GM12878 (cell line): ENCODE results near the gene CDC42BPA. TPM values are rescaled to one million over a fixed set of nuclear protein-coding genes. Genes with fewer than 3 reads are reported as not detected.

Source experiments
- ATAC-seq: fragments of 200-7000 bp; cut with Tn5 transposase; 3 replicates; pipeline ENCODE4 v1.9.1; 2020; ENCODE audit warnings: mild to moderate bottlenecking, moderate library complexity
- BruUV-seq: library from RNA; stranded (reverse); fragments of 400-500 nt; replicated peaks from 2 replicates; lab custom pipeline; 2021; lab: Mats Ljungman, UMichigan
- CTCF ChIA-PET: fragments of 300-600 bp; sonication (Branson Sonifier 250); formaldehyde crosslinking; extraction: SDS; loops from one replicate; lab custom pipeline; 2021; ENCODE audit warnings: inconsistent platforms; lab: Yijun Ruan, JAX
- POLR2A ChIA-PET: fragments of 350-600 bp; formaldehyde crosslinking; extraction: SDS; loops from one replicate; lab custom pipeline; 2021; ENCODE audit warnings: inconsistent platforms; lab: Charles Lee
- RAD21 ChIA-PET: fragments of 300-600 bp; sonication (Branson Sonifier 250); formaldehyde crosslinking; loops from one replicate; lab custom pipeline; 2023; ENCODE audit warnings: antibody characterized with exemption; ENCODE audit not compliant: unreplicated experiment; lab: Charles Lee
- SMC1A ChIA-PET: fragments of 300-600 bp; sonication (Branson Sonifier 250); formaldehyde crosslinking; loops from one replicate; lab custom pipeline; 2023; ENCODE audit not compliant: unreplicated experiment, uncharacterized antibody; lab: Charles Lee
- DNase-seq: peaks from one replicate; pipeline ENCODE4 v3.0.0-alpha.2; 2011; ENCODE audit warnings: low read depth, low spot score
- FAIRE-seq: peaks from 3 replicates; lab custom pipeline; 2011; peaks lifted over from hg19 to GRCh38; lab: Jason Lieb, UNC
- H2AFZ ChIP-seq: 2 replicates; pipeline ENCODE4 v1.6.0; 2011; ENCODE audit warnings: low read depth, low read length, control low read depth; ENCODE audit not compliant: control insufficient read depth
- H3K27ac ChIP-seq: 2 replicates; pipeline ENCODE4 v1.5.1; 2011; ENCODE audit warnings: control low read depth; ENCODE audit not compliant: control insufficient read depth, insufficient read depth
- H3K27me3 ChIP-seq, 2 experiments: replicated peaks in 1 of 2; 2 replicates each; pipeline versions ENCODE4 v1.6.0 to v1.6.1; 2011; ENCODE audit warnings: low read length in 1 of 2; ENCODE audit not compliant: control insufficient read depth in 2 of 2, insufficient read depth in 2 of 2
- H3K36me3 ChIP-seq, 2 experiments: 2 replicates each; pipeline ENCODE4 v1.5.1; 2011; ENCODE audit warnings: low read length in 1 of 2; ENCODE audit not compliant: control insufficient read depth in 2 of 2, insufficient read depth in 2 of 2
- H3K4me1 ChIP-seq: 2 replicates; pipeline ENCODE4 v1.6.1; 2011; ENCODE audit warnings: mild to moderate bottlenecking, low read length, moderate library complexity, mixed read lengths; ENCODE audit not compliant: control insufficient read depth, insufficient read depth
- H3K4me2 ChIP-seq: 2 replicates; pipeline ENCODE4 v1.6.0; 2011; ENCODE audit warnings: control low read depth; ENCODE audit not compliant: control insufficient read depth, insufficient read depth
- H3K4me3 ChIP-seq: fragments of 200-600 bp; sonication (generic); 2 replicates; pipeline ENCODE4 v1.5.1; 2016
- H3K79me2 ChIP-seq: 2 replicates; pipeline ENCODE4 v1.6.0; 2011; ENCODE audit warnings: low read length; ENCODE audit not compliant: control insufficient read depth, insufficient read depth
- H3K9ac ChIP-seq: 2 replicates; pipeline ENCODE4 v1.8.0; 2011; ENCODE audit warnings: low read length, control low read depth, mixed read lengths; ENCODE audit not compliant: control insufficient read depth, insufficient read depth
- H3K9me3 ChIP-seq: replicated peaks from 3 replicates; pipeline ENCODE4 v1.5.1; 2011; ENCODE audit warnings: mild to moderate bottlenecking, low read length; ENCODE audit not compliant: control insufficient read depth, insufficient read depth
- H4K20me1 ChIP-seq: 2 replicates; pipeline ENCODE4 v1.6.0; 2011; ENCODE audit not compliant: control insufficient read depth, insufficient read depth
- BACH1 ChIP-seq: fragments of 450-650 bp; IDR thresholded peaks from 2 replicates; pipeline ENCODE4 v1.6.1; 2017; ENCODE audit warnings: mild to moderate bottlenecking, borderline replicate concordance
- BMI1 ChIP-seq: fragments of 450-650 bp; IDR thresholded peaks from 2 replicates; pipeline ENCODE4 v1.6.1; 2016; ENCODE audit warnings: mild to moderate bottlenecking, moderate library complexity, borderline replicate concordance
- EP300 ChIP-seq, 2 experiments: fragments of 150-350 bp in 1 of 2; IDR thresholded peaks; 2 replicates each; pipeline ENCODE4 v1.6.1; 2011 to 2012; ENCODE audit warnings: low read depth in 2 of 2, low read length in 2 of 2, borderline replicate concordance in 1 of 2, improper control_type of control experiment in 1 of 2, inconsistent platforms in 1 of 2; ENCODE audit not compliant: control insufficient read depth in 1 of 2
- NFYA ChIP-seq: IDR thresholded peaks from 2 replicates; pipeline ENCODE4 v1.6.1; 2011; ENCODE audit warnings: low read depth, mild to moderate bottlenecking, low read length, improper control_type of control experiment, borderline replicate concordance
- NR2C2 ChIP-seq: IDR thresholded peaks from 2 replicates; pipeline ENCODE4 v1.6.1; 2011; ENCODE audit warnings: borderline replicate concordance, low read depth; ENCODE audit not compliant: control insufficient read depth, insufficient read length
- ZNF622 ChIP-seq: fragments of 450-650 bp; IDR thresholded peaks from 2 replicates; pipeline ENCODE4 v1.6.1; 2017; ENCODE audit warnings: mild to moderate bottlenecking, inconsistent platforms
- WGBS: methylation state at CpG from one replicate; pipeline ENCODE4 v1.1.6; 2016; ENCODE audit warnings: low lambda C conversion rate; ENCODE audit not compliant: insufficient replicate concordance, insufficient coverage; ENCODE audit errors: missing lambda C conversion rate; 5-methylcytosine and 5-hydroxymethylcytosine counted together
- in situ Hi-C: fragments of 300-500 bp; cut with MboI; formaldehyde crosslinking; loops from 9 replicates; pipeline ENCODE4 v1.14.3; 2018; ENCODE audit warnings: mixed read lengths
- intact Hi-C: fragments of 100-400 bp; cut with micrococcal nuclease; formaldehyde crosslinking; loops from one replicate; pipeline ENCODE4 v1.14.2; 2022; ENCODE audit not compliant: unreplicated experiment
- polyA plus RNA-seq, 11 experiments: library from polyadenylated mRNA; depleted of rRNA in 4 of 11; unstranded in 6 of 11; stranded (reverse) in 5 of 11; fragments of >200 nt; fragmentation: Nextera tagmentation in 4 of 11; fragmentation: Illumina TruSeq in 1 of 11; extraction: Ambion mirVana in 4 of 11; extraction: Trizol in 1 of 11; gene quantifications; 1 replicate in 1 of 11; 2 replicates in 10 of 11; pipeline versions ENCODE4 v1.2.1 to v1.2.3, GENCODE V29; 2011 to 2016; ENCODE audit warnings: inconsistent platforms in 2 of 11, missing spikeins in 2 of 11, low read depth in 1 of 11
- total RNA-seq, 4 experiments: library from RNA; depleted of rRNA in 3 of 4; stranded (reverse); fragments of >200 nt in 3 of 4; fragmentation: Illumina TruSeq in 1 of 4; extraction: Trizol in 1 of 4; gene quantifications; 2 replicates each; pipeline versions ENCODE4 v1.2.1 to v1.2.3, GENCODE V29; 2013 to 2021

Gene CDC42BPA
- total and polyA plus RNA-seq, 10 of the 15 experiments (the other 5 are each of a cell fraction or from before 2014, with no cell fraction given): 0.02 to 0.52 (median 0.10) TPM

GRCh38 chr1:227125929-227126545 lies 192.3 kb downstream of the CDC42BPA start:
- ChIA-PET RAD21 (no interaction called here), POLR2A (no interaction called here), SMC1A (no interaction called here), CTCF (no interaction called here)
- Histone ChIP-seq H3K4me2 (no peak overlapping the region), H3K36me3 (no peaks in the 10 kb centered on the region), H2AFZ (no peak overlapping the region), H3K4me1 (no peaks in the 10 kb centered on the region), H3K4me3 (no peak overlapping the region), H3K27me3 (no peaks in the 10 kb centered on the region), H3K27ac (no peak overlapping the region), H3K79me2 (no peaks in the 10 kb centered on the region), H4K20me1 (no peaks in the 10 kb centered on the region), H3K9ac (no peak overlapping the region), H3K9me3 (no peaks in the 10 kb centered on the region)
- DNase-seq (no peak), FAIRE-seq (no peak), ATAC-seq (no peak)
- in situ Hi-C loops (no loop called here), intact Hi-C loops (no loop called here)
- BruUV-seq: no TSS peak
- 0% methylated on average over 3 of the region's 3 CpGs for WGBS
- TF ChIP-seq NFYA: no peak
- TF ChIP-seq BACH1: no peak
- no peak for TF ChIP-seq ZNF622

DNA sequence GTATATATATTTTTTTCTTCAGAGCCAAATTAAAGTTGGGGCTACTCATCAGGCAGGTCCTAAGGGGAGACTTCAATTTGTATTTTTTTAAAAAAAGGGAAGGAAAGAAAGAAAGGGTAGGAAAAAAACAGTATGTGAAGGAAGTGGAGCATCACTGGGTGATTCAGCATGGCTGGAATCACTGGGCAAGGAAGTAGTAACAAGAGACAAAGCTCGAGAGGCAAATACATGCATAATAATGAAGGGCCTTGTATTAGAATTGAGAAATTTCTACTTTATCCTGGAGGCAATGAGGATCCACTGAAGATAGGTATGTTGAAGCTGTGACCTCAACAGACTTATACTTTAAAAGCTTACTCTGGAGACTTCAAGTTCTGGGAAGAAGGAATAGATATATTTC lies 193.8 kb downstream of the CDC42BPA start:
- TF ChIP-seq BMI1: no peak
- no peak for TF ChIP-seq EP300 (IDR thresholded peaks at IDR 0.05; ENCODE audit: borderline replicate concordance in 1 of 2, control insufficient read depth in 1 of 2, low read depth in 2 of 2, low read length in 2 of 2)
- TF ChIP-seq NR2C2: no peak
- CTCF ChIA-PET: no interaction called here
- in situ Hi-C loops: no loop called here
- DNase-seq: no peak
- Histone ChIP-seq H3K27ac (no peak overlapping the region), H3K36me3 (no peaks in the 10 kb centered on the region), H3K4me2 (no peak overlapping the region), H2AFZ (no peak overlapping the region), H3K9ac (no peak overlapping the region), H3K27me3 (no peaks in the 10 kb centered on the region), H3K79me2 (no peaks in the 10 kb centered on the region), H3K4me3 (no peak overlapping the region), H3K4me1 (no peaks in the 10 kb centered on the region), H4K20me1 (no peaks in the 10 kb centered on the region), H3K9me3 (no peaks in the 10 kb centered on the region)
- intact Hi-C loops: no loop called here
- no peak for FAIRE-seq
- ATAC-seq: no peak
- SMC1A ChIA-PET: no interaction called here
- RAD21 ChIA-PET: no interaction called here
- POLR2A ChIA-PET: no interaction called here
- BruUV-seq: no TSS peak
- 0% methylated on average over 1 of the region's 1 CpG for WGBS
